ENCODE measurements around the gene ASTN2. TPM values are rescaled to one million over a fixed set of nuclear protein-coding genes. Genes with fewer than 3 reads are reported as not detected.

The ASTN2 gene
- total and polyA plus RNA-seq, 2 donors (not counting 3 experiments of a cell fraction or from before 2014, with no cell fraction given): 1.0 to 1.9 TPM

- no peaks in the 10 kb centered on the region for H4K20me1 ChIP-seq (replicated peaks; ENCODE audit: control insufficient read depth, extremely low read depth, insufficient read depth, low read length)
- FAIRE-seq: no peak
- no peak overlapping the region for H2AFZ ChIP-seq (ENCODE audit: low read depth, low read length)
- no peaks in the 10 kb centered on the region for H3K27me3 ChIP-seq (ENCODE audit: control insufficient read depth in 2 of 2, insufficient read depth in 2 of 2, low read length in 2 of 2)
- H3K9me1 ChIP-seq (replicated peaks; ENCODE audit: control insufficient read depth, extremely low read depth, insufficient read depth, low read length): no peaks in the 10 kb centered on the region
- intact Hi-C loops (cut with micrococcal nuclease): no loop called here
- no peak overlapping the region for H3K9ac ChIP-seq (replicated peaks; ENCODE audit: extremely low read depth, insufficient read depth, low read length)
- no peaks in the 10 kb centered on the region for H3K36me3 ChIP-seq (ENCODE audit: control insufficient read depth in 2 of 2, extremely low read depth in 1 of 2, insufficient read depth in 2 of 2, low read length in 2 of 2)
- POLR2A ChIA-PET: no interaction called here
- no peaks in the 10 kb centered on the region for H3K4me1 ChIP-seq (ENCODE audit: control insufficient read depth, extremely low read depth, insufficient read depth, low read length)
- H3K4me3 ChIP-seq (replicated peaks in 1 of 3; ENCODE audit: insufficient read depth in 1 of 3, low read depth in 1 of 3, low read length in 3 of 3): no peak overlapping the region
- no peak overlapping the region for H3K4me2 ChIP-seq (ENCODE audit: insufficient read depth, low read length)
- H3K9me3 ChIP-seq (replicated peaks; ENCODE audit: control insufficient read depth, insufficient read depth, low read length): no peaks in the 10 kb centered on the region
- H3K79me2 ChIP-seq (ENCODE audit: control insufficient read depth, insufficient read depth, low read length): no peaks in the 10 kb centered on the region
- BruUV-seq (replicated peaks): no TSS peak
- no peak overlapping the region for H3K27ac ChIP-seq (ENCODE audit: insufficient read depth, low read depth, low read length)
- DNase-seq (ENCODE audit: low read depth, low spot score): no peak
- dilution Hi-C loops (cut with MboI; ENCODE audit: extremely low pct_ligation_motif_present, low sequenced_read_pairs): no loop called here
- CTCF ChIA-PET: no interaction called here
- TF ChIP-seq MYC (IDR thresholded peaks at IDR 0.05; ENCODE audit: low read depth, low read length) (no peak), FOS (IDR thresholded peaks at IDR 0.05; ENCODE audit: borderline replicate concordance, insufficient read depth, low read length) (no peak), GATA2 (IDR thresholded peaks at IDR 0.05; ENCODE audit: insufficient read depth, insufficient read length, low read depth, low read length) (no peak), EZH2 (IDR thresholded peaks at IDR 0.05; ENCODE audit: borderline replicate concordance, low read depth, low read length, severe bottlenecking) (no peak), POLR2A (IDR thresholded peaks at IDR 0.05; ENCODE audit: low read depth, low read length) (no peak), JUN (IDR thresholded peaks at IDR 0.05; ENCODE audit: borderline replicate concordance, insufficient read depth, insufficient read length, low read depth) (no peak)
- TF ChIP-seq, protein P1, sequence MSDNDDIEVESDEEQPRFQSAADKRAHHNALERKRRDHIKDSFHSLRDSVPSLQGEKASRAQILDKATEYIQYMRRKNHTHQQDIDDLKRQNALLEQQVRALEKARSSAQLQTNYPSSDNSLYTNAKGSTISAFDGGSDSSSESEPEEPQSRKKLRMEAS (IDR thresholded peaks at IDR 0.05; ENCODE audit: insufficient read depth, insufficient read length): no peak
- TF ChIP-seq, protein P2, sequence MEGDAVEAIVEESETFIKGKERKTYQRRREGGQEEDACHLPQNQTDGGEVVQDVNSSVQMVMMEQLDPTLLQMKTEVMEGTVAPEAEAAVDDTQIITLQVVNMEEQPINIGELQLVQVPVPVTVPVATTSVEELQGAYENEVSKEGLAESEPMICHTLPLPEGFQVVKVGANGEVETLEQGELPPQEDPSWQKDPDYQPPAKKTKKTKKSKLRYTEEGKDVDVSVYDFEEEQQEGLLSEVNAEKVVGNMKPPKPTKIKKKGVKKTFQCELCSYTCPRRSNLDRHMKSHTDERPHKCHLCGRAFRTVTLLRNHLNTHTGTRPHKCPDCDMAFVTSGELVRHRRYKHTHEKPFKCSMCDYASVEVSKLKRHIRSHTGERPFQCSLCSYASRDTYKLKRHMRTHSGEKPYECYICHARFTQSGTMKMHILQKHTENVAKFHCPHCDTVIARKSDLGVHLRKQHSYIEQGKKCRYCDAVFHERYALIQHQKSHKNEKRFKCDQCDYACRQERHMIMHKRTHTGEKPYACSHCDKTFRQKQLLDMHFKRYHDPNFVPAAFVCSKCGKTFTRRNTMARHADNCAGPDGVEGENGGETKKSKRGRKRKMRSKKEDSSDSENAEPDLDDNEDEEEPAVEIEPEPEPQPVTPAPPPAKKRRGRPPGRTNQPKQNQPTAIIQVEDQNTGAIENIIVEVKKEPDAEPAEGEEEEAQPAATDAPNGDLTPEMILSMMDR (IDR thresholded peaks at IDR 0.05; ENCODE audit: extremely low read depth in 1 of 2, insufficient read depth in 1 of 2, low read depth in 1 of 2, low read length in 2 of 2): no peak
Observed at GRCh38 chr9:116497095-116497890, 917.6 kb downstream of the ASTN2 start.

Measured in endothelial cell of umbilical vein (primary cell).